Right renal cortex interstitium (tissue), 3 donors: ENCODE data around the gene DNASE1. TPM values are rescaled to one million over a fixed set of nuclear protein-coding genes. Genes with fewer than 3 reads are reported as not detected.
"Not testable (repeated sequence)": the region's sequence is repeated elsewhere in the genome, so short reads cannot be mapped to it uniquely, and the experiment has no call there.

ENCODE experiments used
- DNase-seq, 3 donors: peaks; one replicate each; pipeline ENCODE4 v3.0.0-alpha.2; 2013; ENCODE audit warnings: low read depth in 3 of 3, low spot score in 2 of 3
- polyA plus RNA-seq, 3 donors: library from polyadenylated mRNA; unstranded; fragments of 120-200 nt; gene quantifications; one replicate each; pipeline ENCODE4 v1.2.1, GENCODE V29; 2013; ENCODE audit not compliant: insufficient read length in 3 of 3

The DNASE1 gene
- polyA plus RNA-seq, 3 donors = 24.0 to 28.3 (median 25.0) TPM

DNA sequence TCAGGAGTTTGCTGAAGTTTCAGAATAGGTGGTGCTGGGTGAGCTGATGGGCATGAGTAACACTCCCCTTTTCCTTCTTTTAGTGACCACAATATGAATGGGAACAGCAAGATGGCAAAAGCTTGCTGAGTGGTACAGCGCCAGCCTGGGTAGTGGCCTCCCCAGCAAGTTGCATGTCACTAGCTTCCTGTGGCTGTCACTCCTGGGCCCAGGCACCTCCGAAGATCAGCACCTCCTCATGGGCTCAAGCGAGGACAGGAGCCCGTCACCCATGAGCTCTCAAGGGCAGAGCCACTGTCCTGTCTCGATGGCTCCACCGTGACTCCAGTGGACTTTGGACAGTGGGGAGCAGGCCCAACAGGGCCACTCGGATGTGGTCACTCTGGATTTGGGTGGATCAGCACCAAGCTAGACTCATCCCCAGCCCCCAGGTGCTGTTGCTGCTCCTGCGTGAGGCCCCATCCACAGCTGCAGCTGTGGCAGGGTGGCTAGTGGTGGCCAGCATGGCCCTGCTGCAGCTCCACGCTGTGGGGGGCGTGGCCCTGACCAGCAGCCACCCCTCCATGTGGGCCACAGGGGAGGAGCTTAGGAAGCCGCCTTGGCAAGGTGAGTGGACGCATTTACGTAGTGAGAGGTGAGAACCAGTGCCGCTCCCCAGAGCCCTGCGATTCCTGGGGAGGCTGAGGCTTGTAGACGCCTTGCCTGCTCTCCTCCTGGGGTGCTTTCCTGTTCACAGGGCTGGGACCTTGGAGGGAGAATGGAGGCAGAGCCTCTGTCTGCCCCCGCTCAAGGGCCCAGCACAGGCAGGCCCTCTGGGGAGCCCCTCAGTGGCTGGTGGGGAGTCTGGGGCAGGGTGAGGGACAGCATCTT is 13.6 kb upstream of the DNASE1 start:
- DNase-seq = no peak

GRCh38 chr16:3641801-3642396 is 12.6 kb upstream of the DNASE1 start:
- DNase-seq = no peak

GRCh38 chr16:3642397-3643094 is 11.9 kb upstream of the DNASE1 start:
- DNase-seq = no peak

DNA sequence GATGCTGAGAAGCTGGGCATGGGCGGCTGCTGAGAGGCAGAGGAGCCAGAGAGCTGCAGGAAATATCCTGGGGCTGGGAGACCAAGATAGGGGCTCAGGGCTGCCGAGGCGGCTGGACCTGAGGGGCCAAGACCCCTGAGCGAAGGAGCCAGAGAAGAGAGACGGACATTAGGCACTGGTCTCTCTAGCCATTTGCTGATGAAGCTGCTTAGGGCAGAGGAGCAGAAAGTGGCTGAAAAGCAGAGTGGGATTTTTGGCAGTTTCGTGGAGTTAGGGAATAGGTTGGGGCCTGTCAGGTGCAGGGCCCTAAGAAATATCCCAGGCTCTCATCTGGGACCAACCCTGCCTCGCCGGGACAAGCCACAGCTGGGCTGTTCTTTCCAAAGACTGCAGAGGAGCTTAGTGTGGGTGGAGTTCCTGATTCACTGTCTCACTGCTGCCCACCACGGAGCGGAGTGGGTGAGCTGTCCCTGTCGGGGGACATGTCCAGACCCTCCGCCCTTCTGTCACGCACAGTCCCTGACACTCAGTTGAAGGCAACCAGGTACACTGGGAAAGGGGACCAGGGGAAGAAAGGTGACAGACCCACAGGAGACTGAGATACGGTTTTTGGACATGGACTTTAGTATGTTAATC is 11.3 kb upstream of the DNASE1 start:
- no peak for DNase-seq

GRCh38 chr16:3645108-3645503 is 9.4 kb upstream of the DNASE1 start:
- DNase-seq = no peak

DNA sequence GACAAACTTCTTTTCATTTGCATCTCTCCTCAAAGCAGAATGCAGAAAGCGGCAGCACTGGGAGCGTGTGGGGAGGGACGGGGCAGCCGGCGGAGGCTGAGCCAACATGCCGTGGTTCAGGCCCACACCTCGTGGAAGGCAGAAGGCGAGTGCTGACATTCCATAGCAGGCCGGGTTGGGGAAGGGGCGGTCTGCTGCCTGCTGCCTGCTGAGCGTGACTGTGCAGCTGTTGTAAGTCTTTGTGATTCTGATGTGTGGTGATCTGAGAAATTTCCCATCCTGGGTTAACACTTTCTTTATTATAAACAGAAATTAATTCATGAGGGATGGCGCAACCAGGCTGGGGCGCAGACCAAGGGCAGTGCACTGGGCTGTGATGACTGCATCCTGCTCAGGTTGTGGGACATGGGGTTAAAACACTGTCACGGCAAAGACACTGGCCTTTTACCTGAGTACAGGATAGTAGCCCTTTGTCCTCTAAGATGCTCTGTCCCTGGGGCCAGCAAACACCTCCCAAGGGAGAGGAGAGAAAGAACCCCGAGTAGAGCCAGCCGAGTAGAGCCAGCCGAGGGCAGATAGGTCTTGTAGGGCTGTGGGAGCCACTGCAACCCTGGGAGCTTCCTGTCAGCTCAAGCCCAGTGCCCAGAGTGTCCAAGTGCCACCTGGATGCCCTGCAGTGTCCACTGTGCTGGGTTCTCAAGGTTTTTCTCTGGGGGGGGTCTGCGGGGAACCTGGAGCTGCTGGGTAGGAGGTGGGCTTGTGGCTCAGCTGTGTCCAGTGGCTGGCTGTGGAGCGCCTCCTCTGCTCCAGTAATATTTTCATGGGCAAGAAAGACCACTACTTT is 8.8 kb upstream of the DNASE1 start:
- peak in 2 of 3 donors; percentile 39 to 62 for DNase-seq

DNA sequence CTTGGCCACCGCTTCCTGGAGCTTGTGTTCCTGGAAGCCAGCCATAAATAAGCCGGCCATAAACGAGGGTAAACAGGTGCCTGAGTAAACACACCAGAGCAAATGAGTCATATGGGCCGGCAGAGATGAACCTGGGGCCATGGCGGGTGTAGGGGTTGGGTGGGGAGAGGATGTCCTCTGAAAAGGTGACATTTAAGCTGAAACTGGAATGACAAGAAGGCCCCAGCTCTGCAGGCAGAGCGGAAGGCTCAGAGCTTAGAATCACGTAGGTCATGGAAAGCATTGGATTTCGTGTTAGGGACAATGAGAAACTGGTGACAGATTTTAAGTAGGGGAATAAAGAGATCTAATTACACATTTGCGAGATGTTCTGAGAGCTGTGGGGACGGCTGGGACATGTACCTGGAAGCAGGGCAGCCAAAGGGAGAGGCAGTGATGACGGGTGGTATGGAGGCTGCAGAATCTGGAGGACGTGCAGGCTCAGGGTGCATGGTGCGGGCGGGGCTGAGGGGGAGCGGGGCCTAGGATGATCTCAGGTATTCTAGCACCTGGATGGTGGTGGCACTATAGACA is 8.1 kb upstream of the DNASE1 start:
- DNase-seq = no peak

GRCh38 chr16:3650631-3651265 is 3.7 kb upstream of the DNASE1 start:
- DNase-seq = no peak

DNA sequence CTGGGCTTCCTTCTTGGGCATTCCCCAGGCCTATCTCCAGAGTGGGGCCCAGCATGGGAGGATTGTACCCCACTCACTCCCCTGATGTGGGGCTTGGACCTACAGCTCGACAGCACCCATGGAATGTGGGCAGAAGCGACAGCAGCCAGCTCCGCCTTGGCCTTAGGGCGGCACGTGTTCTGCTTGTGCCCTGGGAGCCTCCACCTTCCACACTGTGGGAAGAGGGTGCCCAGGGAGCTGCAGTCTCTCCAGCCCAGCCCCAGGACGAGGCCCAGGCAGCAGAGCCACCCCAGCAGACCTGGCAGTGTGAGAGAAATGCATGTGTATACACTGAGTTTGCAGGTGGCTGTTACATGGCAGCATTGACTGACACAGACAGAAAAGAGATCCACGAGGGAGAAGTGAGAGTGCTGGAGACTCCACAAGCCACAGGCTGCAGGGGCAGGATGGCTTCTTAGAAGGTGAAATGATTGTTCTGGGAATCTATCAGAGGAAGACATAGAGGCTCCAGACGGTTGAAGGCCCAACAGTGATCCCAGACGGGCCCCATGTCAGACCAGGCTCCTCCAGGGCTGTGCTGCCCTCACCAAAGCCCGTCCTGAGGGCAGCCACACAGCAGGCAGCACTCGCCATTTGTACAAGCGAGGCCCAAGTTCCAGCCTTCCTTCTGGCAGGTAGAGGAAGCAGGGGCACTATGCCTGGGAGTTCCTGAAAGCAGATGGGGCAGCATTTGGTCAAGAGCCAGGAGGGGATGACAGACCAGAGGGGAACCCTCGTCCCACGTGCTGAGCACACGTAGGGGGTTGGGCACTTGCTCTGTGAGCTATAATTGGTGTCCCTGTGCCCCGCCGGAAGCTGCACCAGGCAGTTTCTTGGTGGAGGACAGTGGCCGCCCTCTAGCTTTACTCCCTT is 2.8 kb upstream of the DNASE1 start:
- no peak for DNase-seq

DNA sequence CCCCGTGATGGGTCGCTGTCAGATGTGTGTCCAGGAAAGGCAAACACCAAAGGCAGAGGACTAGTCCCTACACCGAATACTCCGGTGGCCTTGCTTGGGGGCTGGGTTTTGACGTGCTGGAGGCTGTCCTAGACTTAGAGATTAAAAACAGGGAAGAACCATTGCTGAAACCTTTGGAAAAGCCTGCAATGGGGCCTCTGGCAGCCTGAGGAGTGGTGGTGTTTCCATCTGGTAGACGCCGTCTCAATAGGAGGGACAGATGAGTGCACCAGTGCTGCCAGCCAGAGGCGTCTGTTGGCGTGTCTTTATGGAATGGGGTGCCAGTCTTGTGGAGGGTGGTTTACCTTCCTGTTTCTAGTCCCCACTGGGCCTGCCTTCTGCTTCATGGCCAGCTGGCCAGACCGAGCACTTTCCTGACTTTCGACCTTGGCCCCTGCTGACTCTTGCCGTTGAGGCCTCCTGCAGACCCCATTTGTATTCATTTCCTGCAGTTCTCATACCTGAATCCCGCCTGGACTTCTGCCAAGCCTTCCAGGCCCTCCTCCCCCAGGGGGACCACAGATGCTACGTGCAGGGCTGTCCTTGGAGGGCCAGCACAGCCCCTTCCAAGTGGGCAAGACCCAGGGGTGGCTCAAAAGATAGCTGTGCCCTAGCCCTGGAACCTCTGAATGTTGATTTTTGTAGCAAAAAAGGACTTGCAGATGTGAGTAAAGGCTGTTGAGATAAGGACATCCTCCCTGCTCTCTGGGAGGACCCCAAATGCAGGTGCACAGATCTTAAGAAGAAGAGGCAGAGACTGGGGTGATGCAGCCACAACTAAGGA is 1.9 kb upstream of the DNASE1 start:
- no peak for DNase-seq

- no peak for DNase-seq
These were observed 522 bp downstream of the DNASE1 start for GRCh38 chr16:3655030-3655395.

DNA sequence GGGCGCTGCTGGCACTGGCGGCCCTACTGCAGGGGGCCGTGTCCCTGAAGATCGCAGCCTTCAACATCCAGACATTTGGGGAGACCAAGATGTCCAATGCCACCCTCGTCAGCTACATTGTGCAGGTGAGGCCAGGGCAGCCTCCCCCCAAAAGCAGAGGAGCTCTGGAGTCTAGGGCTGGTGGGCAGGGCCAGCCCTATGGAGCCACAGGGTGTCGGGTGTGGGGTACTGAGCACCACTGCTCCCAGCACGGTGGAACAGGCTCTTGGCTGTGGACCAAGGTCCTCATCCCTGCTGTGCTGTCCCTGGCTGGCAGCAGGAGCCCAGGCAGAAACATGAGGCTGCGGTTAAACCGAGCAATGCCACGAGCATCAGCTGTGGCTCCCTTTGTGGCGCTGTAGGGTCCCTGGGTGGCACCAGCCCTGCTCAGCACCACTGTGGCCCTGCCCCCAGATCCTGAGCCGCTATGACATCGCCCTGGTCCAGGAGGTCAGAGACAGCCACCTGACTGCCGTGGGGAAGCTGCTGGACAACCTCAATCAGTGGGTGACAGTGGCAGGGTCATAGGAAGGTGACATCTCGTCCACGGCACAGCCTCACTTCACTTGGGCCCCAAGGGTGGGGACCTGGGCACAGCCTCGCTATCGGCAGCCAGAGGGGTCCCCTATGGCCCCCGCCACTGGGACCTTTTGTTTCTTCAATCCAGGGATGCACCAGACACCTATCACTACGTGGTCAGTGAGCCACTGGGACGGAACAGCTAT is 1.1 kb downstream of the DNASE1 start:
- no peak for DNase-seq

- not testable (repeated sequence) for DNase-seq
These were observed 1.6 kb downstream of the DNASE1 start for GRCh38 chr16:3656160-3656490.

GRCh38 chr16:3656491-3657468 is 2.3 kb downstream of the DNASE1 start:
- no peak for DNase-seq

GRCh38 chr16:3659251-3659650 is 4.8 kb downstream of the DNASE1 start:
- no peak for DNase-seq

GRCh38 chr16:3661311-3661710 is 6.8 kb downstream of the DNASE1 start:
- DNase-seq = no peak
